HG03175 (cell line): ENCODE data around the gene PHOX2B.
"Not testable (repeated sequence)": the region's sequence is repeated elsewhere in the genome, so short reads cannot be mapped to it uniquely, and the experiment has no call there.

ENCODE experiments used
- ATAC-seq: cut with Tn5 transposase; IDR thresholded peaks from one replicate; pipeline ENCODE4 v1.9.1; 2021; ENCODE audit warnings: mild to moderate bottlenecking, moderate library complexity; ENCODE audit not compliant: unreplicated experiment

PHOX2B gene

DNA sequence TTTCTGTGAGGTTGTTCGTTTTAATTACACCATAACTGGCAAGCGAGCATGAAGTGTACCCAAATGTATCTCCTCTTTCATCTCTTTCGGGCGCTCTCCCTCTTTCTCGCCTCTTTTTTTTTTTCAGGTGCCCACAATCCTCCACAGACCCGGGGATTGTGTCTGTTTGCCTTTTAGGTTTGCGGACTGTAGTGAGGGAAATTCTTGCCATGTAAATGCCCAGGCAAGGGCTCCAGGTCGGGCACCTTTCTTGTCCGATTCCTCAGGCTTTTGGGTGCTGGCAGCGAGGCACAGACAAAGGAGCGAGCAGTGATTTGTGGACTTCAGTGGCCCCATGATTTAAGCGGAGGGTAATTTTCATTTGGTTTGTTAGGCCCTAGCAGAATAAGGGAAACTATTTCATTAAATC is 1.1 kb upstream of the PHOX2B start:
- ATAC-seq = no peak

DNA sequence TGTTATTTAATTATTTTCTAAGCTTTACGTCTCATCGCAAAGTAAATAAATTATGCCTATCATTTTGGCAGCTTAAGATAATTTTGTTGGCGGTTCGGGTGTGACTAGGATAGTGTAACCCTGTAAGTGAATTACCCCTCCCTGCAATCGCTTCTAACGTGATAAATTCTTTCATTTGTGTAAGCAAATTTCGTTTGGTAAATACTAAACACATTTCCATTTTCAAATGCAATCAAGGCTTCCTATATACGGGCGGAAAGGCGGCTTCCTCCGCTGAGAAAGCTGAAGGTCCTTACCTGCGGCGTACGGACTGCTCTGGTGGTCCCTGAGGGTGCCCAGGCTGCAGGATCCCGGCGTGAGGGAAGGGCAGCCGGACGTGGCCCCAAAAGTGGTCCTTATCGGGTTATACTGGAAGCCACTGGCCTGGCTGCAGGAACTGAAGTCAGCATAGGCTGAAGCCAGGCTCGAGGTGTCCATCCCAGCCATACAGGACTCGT is 403 bp downstream of the PHOX2B start:
- no peak for ATAC-seq

GRCh38 chr4:41747230-41748055 is 1.1 kb downstream of the PHOX2B start:
- no peak for ATAC-seq

GRCh38 chr4:41746440-41747229 is 1.9 kb downstream of the PHOX2B start:
- no peak for ATAC-seq

- no peak for ATAC-seq
Measured at GRCh38 chr4:41746025-41746439, 2.5 kb downstream of the PHOX2B start.

DNA sequence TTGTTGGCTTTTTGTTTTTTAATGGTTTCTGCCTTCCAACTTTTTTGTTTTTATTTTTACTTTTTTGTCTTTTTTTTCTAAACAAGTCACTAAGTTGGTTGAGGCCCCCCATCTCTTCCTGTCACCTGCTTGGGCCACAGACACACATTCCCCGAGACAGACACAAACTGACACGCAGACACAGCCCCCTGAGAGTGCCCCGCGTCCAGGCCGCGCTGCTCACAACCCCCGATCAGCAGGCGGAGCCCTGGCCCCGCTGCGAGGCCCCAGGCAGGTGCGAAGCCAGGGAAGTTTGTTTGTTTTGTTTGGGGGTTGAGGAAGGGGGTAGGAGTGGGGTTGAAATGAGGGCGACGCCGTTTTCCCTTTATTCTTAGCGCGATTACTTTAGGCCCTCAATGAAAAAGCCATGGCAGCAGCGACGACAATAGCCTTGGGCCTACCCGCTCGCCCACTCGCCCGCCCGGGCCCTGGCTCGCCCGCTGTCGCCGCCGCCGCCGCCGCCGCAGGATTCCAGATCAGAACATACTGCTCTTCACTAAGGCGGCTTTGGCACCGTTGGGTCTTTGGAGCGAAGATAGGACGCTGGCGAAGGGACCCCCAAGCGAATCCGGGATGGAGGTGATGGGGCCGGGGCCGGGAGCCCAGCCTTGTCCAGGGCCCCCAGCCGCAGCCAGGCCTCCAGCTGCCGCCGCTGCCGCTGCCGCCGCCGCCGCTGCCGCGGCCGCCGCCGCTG is 3.1 kb downstream of the PHOX2B start:
- no peak for ATAC-seq

GRCh38 chr4:41744572-41745291 is 3.8 kb downstream of the PHOX2B start:
- no peak for ATAC-seq

GRCh38 chr4:41741354-41741753 is 7.2 kb downstream of the PHOX2B start:
- no peak for ATAC-seq

GRCh38 chr4:41737491-41737890 is 11.0 kb downstream of the PHOX2B start:
- not testable (repeated sequence) for ATAC-seq

- no peak for ATAC-seq
Measured at GRCh38 chr4:41734371-41734770, 14.2 kb downstream of the PHOX2B start.

GRCh38 chr4:41731569-41732126 is 16.9 kb downstream of the PHOX2B start:
- no peak for ATAC-seq

GRCh38 chr4:41728573-41728913 is 20.0 kb downstream of the PHOX2B start:
- no peak for ATAC-seq

- no peak for ATAC-seq
Measured at GRCh38 chr4:41727861-41728572, 20.5 kb downstream of the PHOX2B start.

GRCh38 chr4:41725254-41725653 is 23.3 kb downstream of the PHOX2B start:
- no peak for ATAC-seq

GRCh38 chr4:41723286-41723685 is 25.2 kb downstream of the PHOX2B start:
- ATAC-seq = no peak

- ATAC-seq = no peak
Measured at GRCh38 chr4:41722181-41722580, 26.3 kb downstream of the PHOX2B start.

DNA sequence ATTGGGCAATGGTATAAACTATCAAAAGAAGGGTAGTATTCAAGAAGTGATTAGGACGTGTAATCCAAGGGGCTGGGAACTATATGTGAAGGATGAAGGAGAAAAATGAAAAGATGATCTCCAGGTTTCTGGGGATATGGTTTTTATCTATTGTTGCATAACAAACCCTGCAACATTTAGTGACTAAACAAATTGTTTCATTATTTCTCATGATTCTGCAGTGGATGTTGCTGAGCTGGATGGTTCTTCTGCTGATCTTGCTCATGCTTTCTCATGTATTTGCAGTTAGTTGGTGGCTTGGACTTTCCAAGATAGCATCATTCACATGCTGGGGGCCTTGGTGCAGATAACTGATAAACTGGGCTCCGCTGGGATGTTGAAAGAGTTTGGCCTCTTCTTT is 29.1 kb downstream of the PHOX2B start:
- ATAC-seq = no peak

DNA sequence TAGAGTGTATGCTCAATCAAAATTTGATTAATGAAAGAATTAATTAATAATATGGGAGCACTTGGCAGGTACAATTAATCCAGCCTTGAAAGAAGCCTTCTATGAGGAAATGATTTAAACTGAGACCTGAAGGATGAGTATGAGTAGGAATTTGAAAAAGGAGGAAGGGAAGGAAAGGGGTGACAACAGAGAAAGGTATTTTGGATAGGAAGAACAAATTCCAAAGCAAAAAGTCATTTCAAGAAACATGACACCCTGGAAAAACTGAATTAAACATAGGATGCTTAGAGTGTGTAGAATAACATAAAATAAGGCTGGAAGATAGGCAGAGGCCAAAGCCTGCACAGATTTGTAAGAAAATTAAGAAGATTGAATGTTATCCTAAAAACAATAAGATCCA is 29.6 kb downstream of the PHOX2B start:
- ATAC-seq = no peak

DNA sequence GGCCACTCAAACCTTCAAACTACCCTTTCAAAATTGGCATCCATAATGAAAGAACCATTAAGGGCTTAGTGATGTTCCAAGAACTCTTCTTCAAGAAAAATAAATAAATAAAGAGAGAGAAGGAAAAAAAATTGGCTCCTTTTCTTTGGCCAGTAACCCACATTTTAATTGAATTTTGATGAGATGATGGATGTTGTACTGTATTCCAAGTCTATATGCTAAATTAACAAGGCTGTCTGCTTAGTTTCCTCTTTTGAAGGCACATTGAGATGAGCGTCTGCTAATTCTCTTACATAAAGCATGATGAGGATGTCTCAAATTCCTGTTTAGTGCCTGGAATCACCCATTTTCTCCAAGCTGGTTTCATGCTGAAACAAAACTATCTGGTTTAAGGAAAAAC is 33.4 kb downstream of the PHOX2B start:
- ATAC-seq = no peak
